Gastrocnemius medialis (tissue), 4 donors: ENCODE measurements around the gene CST8. TPM values are rescaled to one million over a fixed set of nuclear protein-coding genes. Genes with fewer than 3 reads are reported as not detected.
"Not testable (repeated sequence)": the region's sequence is repeated elsewhere in the genome, so short reads cannot be mapped to it uniquely, and the experiment has no call there.

Experiments used
- ATAC-seq, 2 donors: fragments of 150-250 bp; one replicate each; pipeline ENCODE4 v1.9.1; 2016
- DNase-seq, 2 donors: peaks; one replicate each; pipeline ENCODE4 v3.0.0-alpha.2; 2019
- H3K27ac ChIP-seq, 4 donors: fragments of 200-600 bp; sonication (generic); 1 replicate in 1 of 4; 2 replicates in 3 of 4; pipeline ENCODE4 v1.5.1; 2016 to 2018; ENCODE audit warnings: mild to moderate bottlenecking in 2 of 4, moderate library complexity in 1 of 4
- H3K27me3 ChIP-seq, 3 donors: fragments of 200-600 bp; sonication (generic) in 2 of 3; 1 replicate in 1 of 3; 2 replicates in 2 of 3; pipeline versions ENCODE4 v1.5.1 to v1.6.0; 2016 to 2019; ENCODE audit warnings: mild to moderate bottlenecking in 1 of 3, moderate library complexity in 1 of 3
- H3K36me3 ChIP-seq, 2 donors: fragments of 200-600 bp; sonication (generic) in 1 of 2; one replicate each; pipeline ENCODE4 v1.5.1; 2017 to 2018
- H3K4me1 ChIP-seq, 2 donors: fragments of 200-600 bp; sonication (generic) in 1 of 2; one replicate each; pipeline ENCODE4 v1.5.1; 2016 to 2017; ENCODE audit warnings: mild to moderate bottlenecking in 2 of 2
- H3K4me3 ChIP-seq, 4 donors: fragments of 200-600 bp; sonication (generic) in 3 of 4; 1 replicate in 1 of 4; 2 replicates in 3 of 4; pipeline ENCODE4 v1.5.1; 2016 to 2019; ENCODE audit warnings: mild to moderate bottlenecking in 2 of 4
- H3K9me3 ChIP-seq, 3 donors: fragments of 200-600 bp; sonication (generic) in 2 of 3; 1 replicate in 1 of 3; 2 replicates in 2 of 3; pipeline ENCODE4 v1.5.1; 2016 to 2019
- POLR2A ChIP-seq, 2 donors: fragments of 450-650 bp; IDR thresholded peaks; one replicate each; pipeline ENCODE4 v1.6.1; 2017; ENCODE audit warnings: antibody characterized with exemption in 2 of 2, mild to moderate bottlenecking in 2 of 2, moderate library complexity in 2 of 2
- in situ Hi-C, 4 donors: fragments of 200-750 bp; cut with MboI; loops; one replicate each; pipeline versions ENCODE4 v1.15.0 to v1.8.0; 2017; ENCODE audit warnings: low sequenced_read_pairs in 4 of 4
- intact Hi-C: fragments of 100-400 bp; cut with DNase I; formaldehyde crosslinking; loops from one replicate; pipeline ENCODE4 v1.15.1; 2023; ENCODE audit warnings: low total_unique reads
- total RNA-seq, 4 donors: library from RNA; depleted of rRNA; stranded (reverse); fragments of >200 nt; gene quantifications; one replicate each; pipeline versions ENCODE4 v1.1.0 to v1.2.3, GENCODE V29; 2016
- TF ChIP-seq, protein P1 (sequence below), 5 experiments: fragments of 450-650 bp in 3 of 5; fragments of 200-600 bp in 2 of 5; sonication (generic) in 2 of 5; IDR thresholded peaks in 4 of 5; conservative IDR thresholded peaks in 1 of 5; 1 replicate in 4 of 5; 2 replicates in 1 of 5; pipeline ENCODE4 v1.5.1; 2016 to 2019; ENCODE audit warnings: antibody characterized with exemption in 5 of 5, mild to moderate bottlenecking in 3 of 5, moderate library complexity in 3 of 5

CST8 gene
- total RNA-seq, 4 donors from 2014 or later, result not detected

DNA sequence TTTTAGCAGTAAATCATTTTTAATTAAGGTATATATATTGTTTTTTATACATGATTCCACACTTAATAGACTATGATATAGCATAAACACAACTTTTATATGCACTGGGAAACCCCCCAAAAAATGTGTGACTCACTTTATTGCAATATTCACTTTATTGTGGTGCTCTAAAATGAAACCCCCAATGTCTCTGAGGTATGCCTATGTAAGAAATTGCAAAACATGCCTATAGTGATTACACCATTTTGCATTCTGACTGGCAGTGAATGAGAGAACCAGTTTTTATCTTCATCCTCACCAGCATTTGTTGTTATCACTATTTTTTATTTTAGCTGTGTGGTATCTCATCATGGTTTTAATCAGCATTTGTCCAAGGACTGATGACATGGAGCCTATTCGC, 29.7 kb upstream of the CST8 start:
- TF ChIP-seq, protein P1, sequence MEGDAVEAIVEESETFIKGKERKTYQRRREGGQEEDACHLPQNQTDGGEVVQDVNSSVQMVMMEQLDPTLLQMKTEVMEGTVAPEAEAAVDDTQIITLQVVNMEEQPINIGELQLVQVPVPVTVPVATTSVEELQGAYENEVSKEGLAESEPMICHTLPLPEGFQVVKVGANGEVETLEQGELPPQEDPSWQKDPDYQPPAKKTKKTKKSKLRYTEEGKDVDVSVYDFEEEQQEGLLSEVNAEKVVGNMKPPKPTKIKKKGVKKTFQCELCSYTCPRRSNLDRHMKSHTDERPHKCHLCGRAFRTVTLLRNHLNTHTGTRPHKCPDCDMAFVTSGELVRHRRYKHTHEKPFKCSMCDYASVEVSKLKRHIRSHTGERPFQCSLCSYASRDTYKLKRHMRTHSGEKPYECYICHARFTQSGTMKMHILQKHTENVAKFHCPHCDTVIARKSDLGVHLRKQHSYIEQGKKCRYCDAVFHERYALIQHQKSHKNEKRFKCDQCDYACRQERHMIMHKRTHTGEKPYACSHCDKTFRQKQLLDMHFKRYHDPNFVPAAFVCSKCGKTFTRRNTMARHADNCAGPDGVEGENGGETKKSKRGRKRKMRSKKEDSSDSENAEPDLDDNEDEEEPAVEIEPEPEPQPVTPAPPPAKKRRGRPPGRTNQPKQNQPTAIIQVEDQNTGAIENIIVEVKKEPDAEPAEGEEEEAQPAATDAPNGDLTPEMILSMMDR (IDR thresholded peaks at IDR 0.05 in 4 of 5, conservative IDR thresholded peaks at IDR 0.05 in 1 of 5), result no peak
- TF ChIP-seq POLR2A (IDR thresholded peaks at IDR 0.05), result no peak
- DNase-seq, result no peak
- no peaks in the 10 kb centered on the region for H3K4me1 ChIP-seq
- H3K36me3 ChIP-seq, result no peaks in the 10 kb centered on the region
- H3K27ac ChIP-seq, result no peak overlapping the region
- no peak overlapping the region for H3K4me3 ChIP-seq
- in situ Hi-C loops (no loop called here), intact Hi-C loops (no loop called here)
- H3K27me3 ChIP-seq, result no peaks in the 10 kb centered on the region
- H3K9me3 ChIP-seq, result no peaks in the 10 kb centered on the region
- ATAC-seq, result no peak

DNA sequence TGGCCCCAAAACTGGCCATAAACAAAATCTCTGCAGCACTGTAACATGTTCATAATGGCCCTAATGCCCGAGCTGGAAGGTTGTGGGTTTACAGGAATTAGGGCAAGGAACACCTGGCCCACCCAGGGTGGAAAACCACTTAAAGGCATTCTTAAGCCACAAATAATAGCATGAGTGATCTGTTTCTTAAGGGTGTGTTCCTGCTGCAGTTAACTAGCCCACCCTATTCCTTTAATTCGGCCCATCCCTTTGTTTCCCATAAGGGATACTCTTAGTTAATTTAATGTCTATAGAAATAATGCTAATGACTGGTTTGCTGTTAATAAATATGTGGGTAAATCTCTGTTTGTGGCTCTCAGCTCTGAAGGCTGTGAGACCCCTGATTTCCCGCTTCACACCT, 24.0 kb upstream of the CST8 start:
- H3K36me3 ChIP-seq, DNase-seq, H3K4me3 ChIP-seq, in situ Hi-C loops, H3K27ac ChIP-seq, H3K9me3 ChIP-seq, ATAC-seq, intact Hi-C loops, H3K4me1 ChIP-seq, H3K27me3 ChIP-seq: not testable (repeated sequence)

DNA sequence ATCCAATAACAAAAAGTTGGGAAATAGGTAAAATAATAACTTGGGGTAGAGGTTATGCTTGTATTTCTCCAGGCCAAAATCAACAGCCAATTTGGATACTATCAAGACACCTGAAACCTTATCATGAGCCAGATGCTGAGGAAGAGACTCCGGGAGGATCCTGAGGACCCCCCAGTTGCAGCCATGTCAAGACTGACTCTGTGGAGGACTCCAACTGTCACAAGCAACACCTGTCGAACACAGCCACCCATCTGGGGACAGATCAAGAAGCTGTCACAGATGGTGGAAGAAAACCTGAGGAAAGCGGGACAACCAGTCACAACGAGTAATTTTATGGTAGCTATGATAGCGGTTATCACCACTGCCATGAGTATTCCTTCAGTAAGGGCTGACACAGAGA, 18.6 kb upstream of the CST8 start:
- in situ Hi-C loops, H3K4me3 ChIP-seq, H3K4me1 ChIP-seq, DNase-seq, intact Hi-C loops, ATAC-seq, H3K27me3 ChIP-seq, H3K36me3 ChIP-seq, H3K27ac ChIP-seq, H3K9me3 ChIP-seq: not testable (repeated sequence)

DNA sequence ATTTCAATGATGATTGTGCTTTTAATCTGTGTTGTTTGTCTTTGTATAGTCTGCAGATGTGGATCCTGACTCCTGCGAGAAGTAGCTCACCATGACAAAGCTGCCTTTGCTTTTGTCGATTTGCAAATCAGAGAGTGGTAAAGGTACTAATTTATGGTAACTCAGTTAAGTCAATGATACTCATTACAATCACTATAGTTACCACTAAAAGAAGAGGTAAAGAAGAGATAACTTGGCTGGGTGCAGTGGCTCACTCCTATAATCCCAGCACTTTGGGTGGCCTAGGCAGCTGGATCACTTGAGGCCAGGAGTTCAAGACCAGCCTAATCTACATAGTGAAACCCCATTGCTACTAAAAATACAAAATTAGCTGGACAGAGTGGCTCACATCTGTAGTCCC, 17.6 kb upstream of the CST8 start:
- H3K27me3 ChIP-seq, in situ Hi-C loops, intact Hi-C loops, H3K4me1 ChIP-seq, H3K9me3 ChIP-seq, H3K4me3 ChIP-seq, DNase-seq, ATAC-seq, H3K27ac ChIP-seq, H3K36me3 ChIP-seq: not testable (repeated sequence)

DNA sequence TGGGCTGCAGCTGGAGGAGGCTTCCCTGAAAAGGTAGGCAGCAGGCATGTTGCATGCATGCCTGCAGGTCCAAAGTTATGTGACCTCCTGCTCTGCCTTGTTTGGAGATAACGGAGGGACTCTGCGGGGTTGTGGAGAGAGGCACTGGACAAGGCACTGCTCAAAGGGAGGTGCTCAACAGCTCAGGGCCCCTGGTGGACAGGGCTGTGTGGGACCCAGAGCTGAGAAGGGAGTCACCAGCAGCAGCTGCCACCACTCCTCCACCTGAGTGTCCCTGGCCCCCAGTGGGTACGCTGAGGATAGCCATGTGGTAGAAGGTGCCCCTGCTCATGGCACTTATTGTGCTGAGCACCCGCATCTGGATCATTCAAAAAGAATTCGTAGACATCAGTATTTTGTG, 15.5 kb upstream of the CST8 start:
- DNase-seq, result no peak
- in situ Hi-C loops, result no loop called here
- Histone ChIP-seq H3K27ac (no peak overlapping the region), H3K9me3 (no peaks in the 10 kb centered on the region), H3K4me3 (no peak overlapping the region), H3K27me3 (no peaks in the 10 kb centered on the region), H3K4me1 (no peaks in the 10 kb centered on the region), H3K36me3 (no peaks in the 10 kb centered on the region)
- TF ChIP-seq, protein P1 (IDR thresholded peaks at IDR 0.05 in 4 of 5, conservative IDR thresholded peaks at IDR 0.05 in 1 of 5), result no peak
- TF ChIP-seq POLR2A (IDR thresholded peaks at IDR 0.05), result no peak
- no peak for ATAC-seq
- intact Hi-C loops, result no loop called here

DNA sequence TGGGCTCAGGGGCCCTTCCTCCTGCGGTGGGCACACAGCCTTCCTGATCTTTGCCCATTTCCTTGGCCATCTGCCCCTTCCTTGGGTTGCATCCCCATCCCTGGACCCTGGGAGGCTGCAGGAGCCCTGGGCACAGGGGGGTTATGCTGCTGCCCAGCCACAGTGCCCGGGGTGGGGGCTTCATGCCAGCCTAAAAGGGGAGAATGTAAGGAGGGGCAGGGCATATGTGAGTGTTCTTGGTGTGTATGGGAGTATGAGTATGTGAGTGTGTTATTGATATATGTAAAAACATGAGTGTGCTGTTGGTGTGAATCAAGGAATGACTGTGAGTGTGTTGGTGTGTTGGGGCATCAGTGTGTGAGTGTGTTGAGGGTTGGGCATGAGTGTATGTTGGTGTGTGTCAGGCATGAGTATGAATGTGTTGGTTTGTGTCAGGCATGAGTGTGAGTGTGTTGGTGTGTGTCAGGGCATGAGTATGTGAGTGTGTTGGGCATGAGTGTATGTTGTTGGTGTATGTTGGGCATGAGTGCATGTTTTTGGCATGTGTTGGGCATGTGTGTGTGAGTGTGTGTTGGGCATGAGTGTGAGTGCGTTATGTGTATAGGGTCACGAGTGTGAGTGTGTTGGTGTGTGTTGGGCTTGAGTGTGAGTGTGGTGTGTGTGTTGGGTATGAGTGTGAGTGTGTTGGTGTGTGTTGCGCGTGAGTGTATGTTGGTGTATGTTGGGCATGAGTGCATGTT, 14.7 kb upstream of the CST8 start:
- Histone ChIP-seq H3K27ac (no peak overlapping the region), H3K4me1 (no peaks in the 10 kb centered on the region), H3K36me3 (no peaks in the 10 kb centered on the region), H3K27me3 (no peaks in the 10 kb centered on the region), H3K4me3 (no peak overlapping the region), H3K9me3 (no peaks in the 10 kb centered on the region)
- ATAC-seq (no peak), DNase-seq (no peak)
- no peak for TF ChIP-seq POLR2A (IDR thresholded peaks at IDR 0.05)
- TF ChIP-seq, protein P1 (IDR thresholded peaks at IDR 0.05 in 4 of 5, conservative IDR thresholded peaks at IDR 0.05 in 1 of 5), result no peak
- in situ Hi-C loops (no loop called here), intact Hi-C loops (no loop called here)
